GM18517 (cell line): Measurements from ENCODE around the gene PCDHGB4.
"Not testable (repeated sequence)": the region's sequence is repeated elsewhere in the genome, so short reads cannot be mapped to it uniquely, and the experiment has no call there.

ENCODE experiments used
- ATAC-seq: cut with Tn5 transposase; IDR thresholded peaks from one replicate; pipeline ENCODE4 v1.9.1; 2021; ENCODE audit warnings: mild to moderate bottlenecking, moderate library complexity; ENCODE audit not compliant: unreplicated experiment

Gene PCDHGB4

GRCh38 chr5:141422742-141423291 lies 35.3 kb downstream of the PCDHGB4 start:
- ATAC-seq, result no peak

GRCh38 chr5:141427783-141428426 lies 40.4 kb downstream of the PCDHGB4 start:
- no peak for ATAC-seq

DNA sequence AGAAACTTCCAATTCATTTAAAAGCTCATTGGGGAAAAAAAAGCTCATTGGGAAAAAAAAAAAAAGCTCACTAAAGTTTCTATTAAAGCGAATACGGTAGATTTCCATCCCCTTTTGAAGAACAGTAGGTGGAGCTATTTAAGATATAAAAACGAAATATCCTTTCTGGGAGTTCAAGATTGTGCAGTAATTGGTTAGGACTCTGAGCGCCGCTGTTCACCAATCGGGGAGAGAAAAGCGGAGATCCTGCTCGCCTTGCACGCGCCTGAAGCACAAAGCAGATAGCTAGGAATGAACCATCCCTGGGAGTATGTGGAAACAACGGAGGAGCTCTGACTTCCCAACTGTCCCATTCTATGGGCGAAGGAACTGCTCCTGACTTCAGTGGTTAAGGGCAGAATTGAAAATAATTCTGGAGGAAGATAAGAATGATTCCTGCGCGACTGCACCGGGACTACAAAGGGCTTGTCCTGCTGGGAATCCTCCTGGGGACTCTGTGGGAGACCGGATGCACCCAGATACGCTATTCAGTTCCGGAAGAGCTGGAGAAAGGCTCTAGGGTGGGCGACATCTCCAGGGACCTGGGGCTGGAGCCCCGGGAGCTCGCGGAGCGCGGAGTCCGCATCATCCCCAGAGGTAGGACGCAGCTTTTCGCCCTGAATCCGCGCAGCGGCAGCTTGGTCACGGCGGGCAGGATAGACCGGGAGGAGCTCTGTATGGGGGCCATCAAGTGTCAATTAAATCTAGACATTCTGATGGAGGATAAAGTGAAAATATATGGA lies 43.0 kb downstream of the PCDHGB4 start, which contains the start of gene PCDHGA12:
TSS of gene PCDHGA12 (plus strand) at position 176 of the 782 bp plus-strand sequence. CDS start at position 429, 253 bp downstream.
- ATAC-seq, result no peak

GRCh38 chr5:141431286-141431685 lies 43.8 kb downstream of the PCDHGB4 start:
- no peak for ATAC-seq

- not testable (repeated sequence) for ATAC-seq
These were observed 44.8 kb downstream of the PCDHGB4 start for GRCh38 chr5:141432308-141432707.

- ATAC-seq, result not testable (repeated sequence)
These were observed 45.2 kb downstream of the PCDHGB4 start for GRCh38 chr5:141432726-141433125.

GRCh38 chr5:141434006-141434405 lies 46.5 kb downstream of the PCDHGB4 start:
- ATAC-seq, result no peak

DNA sequence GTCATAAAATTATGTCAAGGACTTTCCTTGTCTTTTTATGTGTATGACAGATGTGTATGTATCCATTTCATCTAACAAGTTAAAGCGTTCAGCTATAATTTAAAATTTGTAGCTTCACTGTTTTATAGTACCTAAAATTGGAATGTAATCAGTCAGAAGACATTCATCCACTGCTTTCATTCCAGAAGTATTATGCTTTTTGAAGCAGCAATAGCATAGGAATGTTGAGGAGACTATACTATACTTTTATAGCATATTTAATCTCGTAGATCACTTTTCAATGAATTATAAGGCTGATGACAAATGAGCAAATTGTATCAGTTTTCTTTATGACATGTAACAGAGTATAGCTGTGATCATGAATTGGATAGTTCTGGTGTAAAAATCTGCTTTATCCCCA lies 49.7 kb downstream of the PCDHGB4 start:
- ATAC-seq, result no peak

- no peak for ATAC-seq
These were observed 52.1 kb downstream of the PCDHGB4 start for GRCh38 chr5:141439411-141440141.
